ENCODE results near the gene STARD13.

The STARD13 gene

DNA sequence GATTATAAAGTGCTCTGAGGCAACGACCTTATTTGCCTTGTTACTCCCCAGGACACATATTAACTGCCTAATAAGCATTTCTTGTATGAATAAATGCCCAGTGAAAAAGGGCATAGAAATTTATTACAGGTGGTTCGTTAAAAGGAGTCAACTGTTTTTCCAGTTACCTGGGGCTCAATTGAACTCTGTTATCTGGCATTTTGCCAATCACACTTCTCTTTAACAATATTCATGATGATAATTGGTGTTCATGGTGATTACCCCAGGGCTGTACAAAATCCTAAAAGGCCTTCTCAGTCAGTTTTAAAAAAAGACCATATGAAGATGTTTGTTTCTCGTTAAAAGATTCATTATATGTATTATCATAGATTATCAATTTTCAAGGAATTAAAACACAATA is 212.2 kb downstream of the STARD13 start:
- DNase-seq: no peak

- no peak for DNase-seq
These were observed 212.8 kb downstream of the STARD13 start for GRCh38 chr13:33072759-33073158.

- DNase-seq: no peak
These were observed 213.3 kb downstream of the STARD13 start for GRCh38 chr13:33072282-33072681.

DNA sequence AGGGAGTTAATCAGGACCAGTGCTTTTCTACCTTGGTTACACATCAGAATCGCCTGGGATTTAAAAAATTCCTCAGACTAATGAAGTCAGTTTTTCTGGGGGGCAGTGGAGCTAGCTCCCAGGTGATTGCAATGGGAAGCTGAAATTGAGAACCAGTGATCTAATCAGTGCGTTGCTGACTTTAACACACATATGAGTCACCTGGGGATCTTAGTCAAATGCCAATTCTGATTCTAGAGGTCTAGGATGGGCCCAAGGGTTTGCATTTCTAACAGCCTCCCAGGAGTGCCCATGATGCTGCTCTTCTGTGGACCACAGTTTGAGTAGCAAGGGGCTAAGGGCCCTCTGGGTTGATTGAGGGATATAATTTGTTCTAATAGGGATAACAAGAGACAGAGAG is 214.8 kb downstream of the STARD13 start:
- DNase-seq: no peak

GRCh38 chr13:33069365-33069764 is 216.2 kb downstream of the STARD13 start:
- DNase-seq: no peak

DNA sequence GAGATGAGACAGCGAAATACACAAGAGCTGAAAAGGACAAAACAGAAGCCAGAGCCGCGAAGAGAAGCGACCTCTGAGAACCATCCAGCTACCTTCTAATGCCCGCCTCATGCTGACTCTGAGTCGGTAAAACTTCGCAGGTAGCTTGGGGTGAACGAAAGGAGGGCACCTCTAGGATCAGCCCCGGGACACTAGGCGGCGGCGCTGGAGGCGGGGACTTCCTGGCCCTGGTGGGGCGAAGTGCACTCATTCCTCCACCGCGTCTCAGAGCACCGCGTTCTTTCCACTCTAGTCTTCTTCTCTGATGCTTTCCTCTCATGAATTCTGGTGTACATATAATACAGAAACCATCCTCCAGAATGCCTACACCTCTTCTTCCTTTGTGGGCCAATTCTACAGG is 219.2 kb downstream of the STARD13 start:
- no peak for DNase-seq

DNA sequence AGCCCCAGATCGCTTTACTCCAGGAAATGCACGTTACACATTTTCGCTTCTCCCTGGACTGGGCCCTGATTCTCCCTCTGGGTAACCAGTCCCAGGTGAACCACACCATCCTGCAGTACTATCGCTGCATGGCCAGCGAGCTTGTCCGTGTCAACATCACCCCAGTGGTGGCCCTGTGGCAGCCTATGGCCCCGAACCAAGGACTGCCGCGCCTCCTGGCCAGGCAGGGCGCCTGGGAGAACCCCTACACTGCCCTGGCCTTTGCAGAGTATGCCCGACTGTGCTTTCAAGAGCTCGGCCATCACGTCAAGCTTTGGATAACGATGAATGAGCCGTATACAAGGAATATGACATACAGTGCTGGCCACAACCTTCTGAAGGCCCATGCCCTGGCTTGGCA is 224.7 kb downstream of the STARD13 start:
- DNase-seq: no peak

DNA sequence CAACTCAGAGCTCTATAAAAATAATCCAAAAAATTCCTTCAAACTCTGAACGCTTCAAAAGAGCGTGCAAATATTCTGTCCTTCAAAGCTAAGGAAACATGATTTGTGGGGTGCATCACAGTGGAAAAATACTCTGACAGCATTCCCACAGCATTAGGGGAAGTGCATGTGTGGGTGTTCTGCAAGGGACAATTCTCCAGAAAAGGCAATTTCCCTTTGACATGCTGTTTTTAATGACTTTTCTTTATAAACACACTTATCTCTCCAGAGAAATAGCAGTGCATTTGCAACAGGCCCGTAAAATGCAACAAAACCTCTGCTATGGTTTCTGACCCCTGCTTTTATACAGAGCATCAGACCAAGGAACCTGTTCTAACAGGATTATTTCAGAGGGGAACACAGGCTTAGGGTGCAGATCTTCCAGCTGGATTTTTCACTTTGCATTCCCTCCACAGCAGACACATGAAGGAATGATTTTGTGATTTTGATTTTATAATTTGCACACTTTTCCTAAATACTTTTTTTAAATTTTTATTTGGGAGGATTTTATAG is 226.7 kb downstream of the STARD13 start:
- no peak for DNase-seq

DNA sequence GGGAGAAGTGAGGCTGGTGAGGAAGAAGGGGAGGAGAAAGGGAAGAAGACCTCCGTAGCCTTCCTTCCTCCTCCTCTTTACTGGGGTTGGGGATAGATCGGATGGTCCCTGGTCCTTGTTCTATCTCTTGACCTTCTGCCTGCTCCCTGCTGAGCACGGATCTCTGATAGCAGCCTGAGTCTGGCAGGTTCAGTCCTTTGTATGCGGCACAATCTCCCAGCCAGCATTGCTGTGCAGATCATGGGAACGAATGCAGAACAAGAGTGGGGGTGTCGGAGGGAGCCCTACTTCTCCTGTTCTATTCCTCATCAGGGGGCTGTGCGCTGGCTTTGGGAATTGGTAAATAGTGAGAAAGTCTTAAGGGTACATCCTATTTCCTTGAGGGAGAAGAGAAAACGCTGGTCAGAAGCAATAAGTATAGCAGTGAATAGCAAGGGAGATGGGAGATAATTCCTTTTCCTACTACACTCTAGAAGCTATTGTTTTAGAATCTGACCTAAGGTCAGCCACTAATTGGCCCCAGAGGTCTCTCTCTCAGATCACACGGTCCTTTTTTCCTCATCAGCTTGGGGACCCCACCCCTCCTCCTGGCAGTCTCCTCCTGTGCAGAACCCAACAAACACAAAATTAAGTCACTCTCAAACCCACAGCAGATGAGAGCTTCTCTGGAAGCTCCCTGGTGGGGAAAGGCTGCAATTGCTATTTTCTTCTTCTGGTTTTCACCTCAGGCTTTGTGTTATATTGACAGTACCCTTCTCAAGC is 228.4 kb downstream of the STARD13 start:
- no peak for DNase-seq

DNA sequence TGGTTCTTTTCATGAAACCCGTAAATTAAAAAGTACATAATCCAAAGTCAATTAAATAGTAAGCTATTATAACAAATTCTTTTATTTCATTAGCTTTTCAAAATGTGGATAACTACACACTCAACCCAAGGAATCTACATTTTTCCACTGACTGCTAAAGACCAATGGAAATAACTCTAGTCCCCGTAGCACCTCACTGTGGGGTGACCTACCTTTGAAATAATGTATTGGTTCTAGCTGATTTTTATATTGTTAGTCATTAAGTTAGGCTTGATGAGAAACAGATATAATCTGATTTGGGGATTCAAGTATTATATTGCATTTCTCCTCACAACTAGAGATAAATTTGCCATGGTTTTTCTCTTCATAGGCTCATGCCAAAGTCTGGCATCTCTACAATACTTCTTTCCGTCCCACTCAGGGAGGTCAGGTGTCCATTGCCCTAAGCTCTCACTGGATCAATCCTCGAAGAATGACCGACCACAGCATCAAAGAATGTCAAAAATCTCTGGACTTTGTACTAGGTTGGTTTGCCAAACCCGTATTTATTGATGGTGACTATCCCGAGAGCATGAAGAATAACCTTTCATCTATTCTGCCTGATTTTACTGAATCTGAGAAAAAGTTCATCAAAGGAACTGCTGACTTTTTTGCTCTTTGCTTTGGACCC is 232.0 kb downstream of the STARD13 start:
- no peak for DNase-seq
